Sigmoid colon (tissue), 4 donors: ENCODE measurements around the gene GARNL3.

Experiments
- EP300 ChIP-seq, 4 donors: sonication (generic); formaldehyde crosslinking; IDR thresholded peaks; one replicate each; pipeline ENCODE4 v1.6.1; 2017; ENCODE audit warnings: antibody characterized with exemption in 4 of 4
- POLR2A ChIP-seq, 2 donors: fragments of 450-650 bp; IDR thresholded peaks; one replicate each; pipeline ENCODE4 v1.6.1; 2016; ENCODE audit warnings: antibody characterized with exemption in 2 of 2, mild to moderate bottlenecking in 2 of 2, moderate library complexity in 2 of 2
- TF ChIP-seq, protein P1 (sequence below), 4 experiments: fragments of 450-650 bp in 3 of 4; fragments of 200-600 bp in 1 of 4; IDR thresholded peaks; one replicate each; pipeline ENCODE4 v1.5.1; 2016 to 2019; ENCODE audit warnings: antibody characterized with exemption in 4 of 4, mild to moderate bottlenecking in 3 of 4, moderate library complexity in 2 of 4

DNA sequence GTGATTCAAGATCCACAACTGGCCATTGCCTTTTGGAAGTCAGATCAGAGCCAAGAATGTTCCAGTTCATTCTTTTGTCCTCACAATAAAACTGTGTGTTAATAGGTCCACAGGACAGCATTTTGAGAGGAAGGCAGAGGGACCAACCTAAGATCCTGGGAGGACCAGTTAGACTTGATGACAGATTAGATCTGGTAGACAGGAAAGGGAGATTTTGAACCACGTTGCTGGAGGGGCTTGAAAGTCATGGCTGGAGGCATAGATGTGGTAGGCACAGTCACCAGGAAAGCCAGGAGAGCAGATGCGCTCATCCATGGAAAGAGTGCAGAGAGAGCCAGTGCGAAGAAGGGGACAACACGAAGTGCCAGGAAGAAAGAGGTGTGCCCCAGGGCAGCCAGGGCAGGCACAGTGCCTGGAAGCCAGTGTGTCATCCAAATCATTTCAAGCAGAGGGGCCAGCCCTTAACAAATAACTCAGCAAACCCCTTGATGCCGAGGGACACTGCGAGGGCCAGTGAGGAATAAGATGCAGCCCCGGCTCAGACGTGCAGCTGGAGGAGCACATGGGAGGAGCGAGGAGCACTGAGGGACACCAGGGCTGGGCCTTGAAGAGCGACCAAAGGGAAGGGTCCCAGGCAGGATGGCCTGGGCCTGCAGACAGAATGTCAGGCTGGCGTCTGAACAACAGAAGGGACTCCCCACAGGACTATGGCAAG lies 119.6 kb downstream of the GARNL3 start:
- TF ChIP-seq, protein P1, sequence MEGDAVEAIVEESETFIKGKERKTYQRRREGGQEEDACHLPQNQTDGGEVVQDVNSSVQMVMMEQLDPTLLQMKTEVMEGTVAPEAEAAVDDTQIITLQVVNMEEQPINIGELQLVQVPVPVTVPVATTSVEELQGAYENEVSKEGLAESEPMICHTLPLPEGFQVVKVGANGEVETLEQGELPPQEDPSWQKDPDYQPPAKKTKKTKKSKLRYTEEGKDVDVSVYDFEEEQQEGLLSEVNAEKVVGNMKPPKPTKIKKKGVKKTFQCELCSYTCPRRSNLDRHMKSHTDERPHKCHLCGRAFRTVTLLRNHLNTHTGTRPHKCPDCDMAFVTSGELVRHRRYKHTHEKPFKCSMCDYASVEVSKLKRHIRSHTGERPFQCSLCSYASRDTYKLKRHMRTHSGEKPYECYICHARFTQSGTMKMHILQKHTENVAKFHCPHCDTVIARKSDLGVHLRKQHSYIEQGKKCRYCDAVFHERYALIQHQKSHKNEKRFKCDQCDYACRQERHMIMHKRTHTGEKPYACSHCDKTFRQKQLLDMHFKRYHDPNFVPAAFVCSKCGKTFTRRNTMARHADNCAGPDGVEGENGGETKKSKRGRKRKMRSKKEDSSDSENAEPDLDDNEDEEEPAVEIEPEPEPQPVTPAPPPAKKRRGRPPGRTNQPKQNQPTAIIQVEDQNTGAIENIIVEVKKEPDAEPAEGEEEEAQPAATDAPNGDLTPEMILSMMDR (IDR thresholded peaks at IDR 0.05) = no peak
- TF ChIP-seq EP300 (IDR thresholded peaks at IDR 0.05) (no peak), POLR2A (IDR thresholded peaks at IDR 0.05) (no peak)
